G401.6 (cell line): ENCODE data around the gene BORCS5.
"Not testable (repeated sequence)": the region's sequence is repeated elsewhere in the genome, so short reads cannot be mapped to it uniquely, and the experiment has no call there.

ENCODE experiments used
- FAIRE-seq: peaks from 2 replicates; lab custom pipeline; 2012; peaks lifted over from hg19 to GRCh38; lab: Jason Lieb, UNC

BORCS5 gene

GRCh38 chr12:12488823-12489550 lies 132.1 kb downstream of the BORCS5 start:
- FAIRE-seq, result no peak

- FAIRE-seq, result no peak
Observed at GRCh38 chr12:12491606-12492005, 134.7 kb downstream of the BORCS5 start.

- FAIRE-seq, result no peak
Observed at GRCh38 chr12:12492547-12492946, 135.7 kb downstream of the BORCS5 start.

GRCh38 chr12:12495536-12495935 lies 138.7 kb downstream of the BORCS5 start:
- FAIRE-seq, result no peak

GRCh38 chr12:12498210-12498609 lies 141.3 kb downstream of the BORCS5 start:
- no peak for FAIRE-seq

GRCh38 chr12:12499909-12500604 lies 143.2 kb downstream of the BORCS5 start:
- no peak for FAIRE-seq

GRCh38 chr12:12501121-12501520 lies 144.2 kb downstream of the BORCS5 start:
- FAIRE-seq, result no peak

GRCh38 chr12:12502130-12502814 lies 145.4 kb downstream of the BORCS5 start:
- not testable (repeated sequence) for FAIRE-seq

GRCh38 chr12:12502815-12503151 lies 145.9 kb downstream of the BORCS5 start:
- FAIRE-seq, result no peak

- FAIRE-seq, result no peak
Observed at GRCh38 chr12:12503384-12504078, 146.7 kb downstream of the BORCS5 start.

- FAIRE-seq, result no peak
Observed at GRCh38 chr12:12505544-12506495, 148.9 kb downstream of the BORCS5 start.

- no peak for FAIRE-seq
Observed at GRCh38 chr12:12506496-12506890, 149.6 kb downstream of the BORCS5 start.

GRCh38 chr12:12507121-12507520 lies 150.2 kb downstream of the BORCS5 start:
- FAIRE-seq, result no peak

- FAIRE-seq, result no peak
Observed at GRCh38 chr12:12508612-12509011, 151.7 kb downstream of the BORCS5 start.

- no peak for FAIRE-seq
Observed at GRCh38 chr12:12510141-12510540, 153.3 kb downstream of the BORCS5 start.

GRCh38 chr12:12510551-12510950 lies 153.7 kb downstream of the BORCS5 start:
- no peak for FAIRE-seq

- FAIRE-seq, result no peak
Observed at GRCh38 chr12:12511021-12511783, 154.3 kb downstream of the BORCS5 start.

- FAIRE-seq, result no peak
Observed at GRCh38 chr12:12511895-12512711, 155.2 kb downstream of the BORCS5 start.

GRCh38 chr12:12513416-12514006 lies 156.6 kb downstream of the BORCS5 start:
- FAIRE-seq, result no peak

- FAIRE-seq, result no peak
Observed at GRCh38 chr12:12518464-12518845, 161.6 kb downstream of the BORCS5 start.
